K562 (cell line): Measurements from ENCODE around the gene INPP4B. TPM values are rescaled to one million over a fixed set of nuclear protein-coding genes. Genes with fewer than 3 reads are reported as not detected.

Source experiments
- ATAC-seq: fragments of 200-7000 bp; cut with Tn5 transposase; 3 replicates; pipeline ENCODE4 v1.9.1; 2020; ENCODE audit warnings: moderate library complexity
- BruUV-seq: library from RNA; stranded (reverse); fragments of 400-500 nt; replicated peaks from 2 replicates; lab custom pipeline; 2021; lab: Mats Ljungman, UMichigan
- CTCF ChIA-PET: fragments of 300-600 bp; formaldehyde crosslinking; extraction: SDS; loops from one replicate; lab custom pipeline; 2021; ENCODE audit warnings: low intra/inter-chr PET ratio; lab: Yijun Ruan, JAX
- POLR2A ChIA-PET: fragments of 300-600, 350-650 bp; sonication (Branson Sonifier 250); formaldehyde crosslinking; extraction: SDS; loops from one replicate; lab custom pipeline; 2021; ENCODE audit warnings: antibody characterized with exemption, inconsistent platforms; lab: Yijun Ruan, JAX
- DNase-seq, 4 experiments: peaks; one replicate each; pipeline versions ENCODE4 v3.0.0 to v3.0.0-alpha.2; 2011 to 2018; ENCODE audit warnings: low spot score in 3 of 4, mixed read lengths in 3 of 4; ENCODE audit errors: extremely low read depth in 1 of 4
- FAIRE-seq: peaks from 2 replicates; lab custom pipeline; 2011; peaks lifted over from hg19 to GRCh38; lab: Jason Lieb, UNC
- H2AFZ ChIP-seq: 2 replicates; pipeline ENCODE4 v1.6.0; 2011; ENCODE audit warnings: low read depth, low read length, control low read depth, inconsistent platforms
- H3K27ac ChIP-seq: fragments of 200-600 bp; 3 replicates; pipeline ENCODE4 v1.8.0; 2011; ENCODE audit warnings: low read depth, mild to moderate bottlenecking, control low read depth, inconsistent platforms, low read length, moderate library complexity, mixed read lengths; ENCODE audit errors: extremely low read depth
- H3K27me3 ChIP-seq, 2 experiments: fragments of 300-600 bp in 1 of 2; 2 replicates in 1 of 2; 3 replicates in 1 of 2; pipeline versions ENCODE4 v1.6.0 to v1.8.0; 2011; ENCODE audit warnings: inconsistent platforms in 2 of 2, low read length in 2 of 2, mild to moderate bottlenecking in 1 of 2, mixed read lengths in 1 of 2, moderate library complexity in 1 of 2; ENCODE audit not compliant: control insufficient read depth in 2 of 2, insufficient read depth in 2 of 2
- H3K36me3 ChIP-seq: fragments of 300-600 bp; 3 replicates; pipeline ENCODE4 v1.8.0; 2011; ENCODE audit warnings: mild to moderate bottlenecking, low read length, inconsistent platforms; ENCODE audit not compliant: control insufficient read depth, insufficient read depth
- H3K4me1 ChIP-seq, 2 experiments: fragments of 200-600 bp in 1 of 2; replicated peaks in 1 of 2; 2 replicates in 1 of 2; 3 replicates in 1 of 2; pipeline versions ENCODE4 v1.5.1 to v1.8.0; 2011; ENCODE audit warnings: inconsistent platforms in 2 of 2, low read length in 2 of 2, mild to moderate bottlenecking in 1 of 2, mixed read lengths in 1 of 2, moderate library complexity in 1 of 2; ENCODE audit not compliant: control insufficient read depth in 2 of 2, insufficient read depth in 2 of 2
- H3K4me2 ChIP-seq: 2 replicates; pipeline ENCODE4 v1.6.1; 2011; ENCODE audit warnings: low read length, control low read depth, inconsistent platforms, mixed read lengths; ENCODE audit not compliant: insufficient read depth
- H3K4me3 ChIP-seq: fragments of 200-600 bp; sonication (generic), shearing (Covaris generic); 2 replicates; pipeline ENCODE4 v1.5.1; 2016; ENCODE audit warnings: control low read depth, inconsistent platforms
- H3K79me2 ChIP-seq: fragments of 200-600 bp; 3 replicates; pipeline ENCODE4 v1.8.0; 2011; ENCODE audit warnings: low read length, inconsistent platforms; ENCODE audit not compliant: control insufficient read depth, insufficient read depth
- H3K9ac ChIP-seq, 2 experiments: 2 replicates each; pipeline versions ENCODE4 v1.6.0 to v1.6.1; 2011; ENCODE audit warnings: low read depth in 2 of 2, low read length in 2 of 2, control low read depth in 1 of 2, inconsistent platforms in 1 of 2, mild to moderate bottlenecking in 1 of 2, mixed read lengths in 1 of 2; ENCODE audit not compliant: insufficient read depth in 1 of 2
- H3K9me1 ChIP-seq: one replicate; pipeline ENCODE4 v1.6.0; 2011; ENCODE audit warnings: inconsistent platforms, mild to moderate bottlenecking, low read length, moderate library complexity; ENCODE audit not compliant: control insufficient read depth, insufficient read depth
- H3K9me3 ChIP-seq: replicated peaks from 2 replicates; pipeline ENCODE4 v1.5.1; 2011; ENCODE audit warnings: low read depth, low read length, inconsistent platforms; ENCODE audit not compliant: control insufficient read depth, insufficient read depth
- H4K20me1 ChIP-seq: replicated peaks from 2 replicates; pipeline ENCODE4 v1.6.1; 2011; ENCODE audit warnings: low read length, inconsistent platforms, mixed read lengths; ENCODE audit not compliant: control insufficient read depth, insufficient read depth
- BACH1 ChIP-seq: fragments of 200-800 bp; sonication (Bioruptor generic); IDR thresholded peaks from 2 replicates; pipeline ENCODE4 v1.6.1; 2016; ENCODE audit warnings: missing genetic modification characterization, missing compliant biosample characterization
- BRCA1 ChIP-seq, 2 experiments: fragments of 450-650 bp in 1 of 2; sonication (generic) in 1 of 2; formaldehyde crosslinking in 1 of 2; IDR thresholded peaks; 2 replicates each; pipeline versions ENCODE4 v1.5.0 to v1.6.1; 2017 to 2020; ENCODE audit warnings: mild to moderate bottlenecking in 1 of 2, missing genetic modification reagents in 1 of 2
- CLOCK ChIP-seq: fragments of 250-450 bp; sonication (Bioruptor Pico); IDR thresholded peaks from 2 replicates; pipeline ENCODE4 v1.4.0; 2020; ENCODE audit warnings: mild to moderate bottlenecking, moderate library complexity, borderline replicate concordance
- DIDO1 ChIP-seq: fragments of 450-650 bp; IDR thresholded peaks from 2 replicates; pipeline ENCODE4 v1.6.1; 2016; ENCODE audit warnings: low read depth, missing biosample characterization, missing genetic modification characterization
- HDAC6 ChIP-seq: IDR thresholded peaks from 2 replicates; pipeline ENCODE4 v1.6.1; 2012; ENCODE audit warnings: low read depth, mild to moderate bottlenecking, control low read depth, inconsistent platforms, low read length, moderate library complexity
- KAT7 ChIP-seq: sonication (generic); formaldehyde crosslinking; IDR thresholded peaks from 2 replicates; pipeline ENCODE4 v1.8.0; 2022; ENCODE audit warnings: missing genetic modification reagents, mild to moderate bottlenecking, borderline replicate concordance
- NKRF ChIP-seq: fragments of 450-650 bp; IDR thresholded peaks from 2 replicates; pipeline ENCODE4 v1.6.1; 2016; ENCODE audit warnings: borderline replicate concordance
- NR0B1 ChIP-seq: fragments of 450-650 bp; IDR thresholded peaks from one replicate; pipeline ENCODE4 v1.6.1; 2018; ENCODE audit warnings: mild to moderate bottlenecking, moderate library complexity; ENCODE audit not compliant: partially characterized antibody
- PHB ChIP-seq: fragments of 250-450 bp; sonication (Bioruptor Pico); IDR thresholded peaks from 2 replicates; pipeline ENCODE4 v1.5.0; 2021
- SIRT6 ChIP-seq: IDR thresholded peaks from one replicate; pipeline ENCODE4 v1.6.1; 2012; ENCODE audit warnings: low read depth, mild to moderate bottlenecking, control low read depth, inconsistent platforms, low read length, moderate library complexity
- THAP12 ChIP-seq: fragments of 250-450 bp; sonication (Bioruptor Pico); IDR thresholded peaks from 2 replicates; pipeline ENCODE4 v1.9.0; 2021; ENCODE audit warnings: mild to moderate bottlenecking, inconsistent platforms
- THRAP3 ChIP-seq: fragments of 450-650 bp; IDR thresholded peaks from 2 replicates; pipeline ENCODE4 v1.6.1; 2016; ENCODE audit warnings: mild to moderate bottlenecking, inconsistent platforms, borderline replicate concordance
- ZBTB17 ChIP-seq: fragments of 450-650 bp; formaldehyde crosslinking; IDR thresholded peaks from 2 replicates; pipeline ENCODE4 v1.4.0; 2020; ENCODE audit warnings: mild to moderate bottlenecking
- ZNF436 ChIP-seq: fragments of 250-450, 450-650 bp; sonication (Bioruptor Pico); formaldehyde crosslinking; IDR thresholded peaks from 2 replicates; pipeline ENCODE4 v1.7.0; 2020; ENCODE audit warnings: mild to moderate bottlenecking
- WGBS: fragments of 100-300 bp; shearing (Covaris generic); methylation state at CpG from one replicate; pipeline ENCODE4 v1.1.6; 2016; ENCODE audit warnings: low coverage, mixed read lengths; ENCODE audit not compliant: insufficient coverage; ENCODE audit errors: missing lambda C conversion rate; 5-methylcytosine and 5-hydroxymethylcytosine counted together
- in situ Hi-C: fragments of 300-500 bp; cut with MboI; formaldehyde crosslinking; loops from 4 replicates; pipeline ENCODE4 v1.15.0; 2018; ENCODE audit warnings: inconsistent platforms, mixed read lengths
- intact Hi-C: fragments of 100-400 bp; cut with micrococcal nuclease; formaldehyde crosslinking; loops from 2 replicates; pipeline ENCODE4 v1.14.2; 2022
- polyA plus RNA-seq, 8 experiments: library from polyadenylated mRNA; depleted of rRNA in 4 of 8; stranded (reverse) in 5 of 8; unstranded in 3 of 8; fragments of >200 nt; fragmentation: Nextera tagmentation in 2 of 8; fragmentation: Illumina TruSeq in 1 of 8; extraction: Ambion mirVana in 2 of 8; extraction: Trizol in 1 of 8; gene quantifications; 2 replicates each; pipeline versions ENCODE4 v1.2.1 to v1.2.3, GENCODE V29; 2011 to 2014; ENCODE audit warnings: inconsistent platforms in 1 of 8, missing spikeins in 1 of 8
- total RNA-seq, 7 experiments: library from RNA; depleted of rRNA in 6 of 7; stranded (reverse); fragments of >200 nt in 6 of 7; fragmentation: Illumina TruSeq in 2 of 7; extraction: Trizol in 2 of 7; gene quantifications; 2 replicates each; pipeline versions ENCODE4 v1.2.1 to v1.2.3, GENCODE V29; 2011 to 2021; ENCODE audit warnings: low replicate concordance in 1 of 7

The INPP4B gene
- total and polyA plus RNA-seq, 9 of the 15 experiments (the other 6 are each of a cell fraction or from before 2014, with no cell fraction given): 0.04 to 0.11 TPM; not detected in 7

- BruUV-seq: no TSS peak
- intact Hi-C loops: no loop called here
- FAIRE-seq (no peak), DNase-seq (no peak), ATAC-seq (no peak)
- H3K4me2 ChIP-seq: no peak overlapping the region
- POLR2A ChIA-PET: no interaction called here
- H3K36me3 ChIP-seq: no peaks in the 10 kb centered on the region
- no peaks in the 10 kb centered on the region for H3K4me1 ChIP-seq
- H3K4me3 ChIP-seq: no peak overlapping the region
- no peaks in the 10 kb centered on the region for H3K27me3 ChIP-seq
- 0% methylated on average over 6 of the region's 6 CpGs for WGBS
- H3K27ac ChIP-seq: no peak overlapping the region
- in situ Hi-C loops: no loop called here
- H2AFZ ChIP-seq: no peak overlapping the region
- H3K9me1 ChIP-seq: no peaks in the 10 kb centered on the region
- no peaks in the 10 kb centered on the region for H3K79me2 ChIP-seq
- no peaks in the 10 kb centered on the region for H3K9me3 ChIP-seq
- no peaks in the 10 kb centered on the region for H4K20me1 ChIP-seq
- CTCF ChIA-PET: no interaction called here
- no peak overlapping the region for H3K9ac ChIP-seq
- TF ChIP-seq SIRT6: no peak
- no peak for TF ChIP-seq ZBTB17
- TF ChIP-seq BRCA1 (IDR thresholded peaks at IDR 0.05): no peak
- no peak for TF ChIP-seq BRCA1 (CRISPR knock-in tag; IDR thresholded peaks at IDR 0.05)
- TF ChIP-seq HDAC6: no peak
- TF ChIP-seq NKRF: no peak
- TF ChIP-seq DIDO1 (tag): no peak
- TF ChIP-seq BACH1 (tag): no peak
- no peak for TF ChIP-seq ZNF436
- TF ChIP-seq KAT7 (CRISPR knock-in tag): no peak
- TF ChIP-seq CLOCK (CRISPR knock-in tag): no peak
- no peak for TF ChIP-seq THAP12 (CRISPR knock-in tag)
- no peak for TF ChIP-seq NR0B1
- TF ChIP-seq THRAP3: no peak
- TF ChIP-seq PHB (CRISPR knock-in tag): no peak
Measured at GRCh38 chr4:142817442-142817841, 28.7 kb downstream of the INPP4B start.
